Right lobe of liver (tissue), 6 donors: ENCODE results near the gene SRD5A3. TPM values are rescaled to one million over a fixed set of nuclear protein-coding genes. Genes with fewer than 3 reads are reported as not detected.
A peak's percentile ranks its signal among the peaks of the same experiment; 100 is the strongest.

Experiments
- ATAC-seq, 4 donors: fragments of 200-7000 bp; cut with Tn5 transposase; one replicate each; pipeline ENCODE4 v1.9.1; 2020; ENCODE audit warnings: mild to moderate bottlenecking in 4 of 4, moderate library complexity in 4 of 4
- DNase-seq, 3 donors: peaks; one replicate each; pipeline ENCODE4 v3.0.0-alpha.2; 2020
- H3K27ac ChIP-seq, 3 donors: fragments of 200-600 bp; one replicate each; pipeline ENCODE4 v1.8.0; 2022
- H3K27me3 ChIP-seq, 2 donors: fragments of 200-600 bp; one replicate each; pipeline ENCODE4 v1.8.0; 2022
- H3K36me3 ChIP-seq, 4 donors: fragments of 200-600 bp; sonication (generic) in 1 of 4; one replicate each; pipeline versions ENCODE4 v1.5.1 to v1.8.0; 2017 to 2022; ENCODE audit warnings: control low read depth in 1 of 4
- H3K4me1 ChIP-seq, 4 donors: fragments of 200-600 bp; sonication (generic) in 1 of 4; one replicate each; pipeline versions ENCODE4 v1.5.1 to v1.8.0; 2017 to 2022; ENCODE audit warnings: control low read depth in 1 of 4
- H3K4me3 ChIP-seq, 3 donors: fragments of 200-600 bp; one replicate each; pipeline ENCODE4 v1.8.0; 2022
- H3K9me3 ChIP-seq, 4 donors: fragments of 200-600 bp; sonication (generic) in 1 of 4; one replicate each; pipeline versions ENCODE4 v1.5.1 to v1.8.0; 2017 to 2022; ENCODE audit warnings: control low read depth in 1 of 4
- POLR2A ChIP-seq: fragments of 450-650 bp; IDR thresholded peaks from one replicate; pipeline ENCODE4 v1.6.1; 2017; ENCODE audit warnings: antibody characterized with exemption, mild to moderate bottlenecking
- WGBS: methylation state at CpG from one replicate; pipeline ENCODE4 v1.1.6; 2018; ENCODE audit warnings: low coverage, low lambda C conversion rate; ENCODE audit not compliant: insufficient coverage; ENCODE audit errors: missing lambda C conversion rate; 5-methylcytosine and 5-hydroxymethylcytosine counted together
- intact Hi-C, 2 donors: fragments of 100-400 bp; cut with DNase I; formaldehyde crosslinking; loops; one replicate each; pipeline versions ENCODE4 v1.11.2 to v1.14.1; 2022
- small RNA-seq, 2 experiments: library from RNA; depleted of rRNA; stranded (forward); fragments of <200 nt; gene quantifications; one replicate each; pipeline ENCODE3, GENCODE V24; 2016
- total RNA-seq, 6 experiments: library from RNA; depleted of rRNA in 2 of 6; stranded (reverse); fragments of >200 nt in 2 of 6; fragmentation: NEBNext Ultra II Directional in 3 of 6; extraction: Animal tissue kit (Norgen Biotek cat#: 25700) in 3 of 6; gene quantifications; one replicate each; pipeline versions ENCODE4 v1.1.0 to v1.2.4, GENCODE V29; 2016 to 2023
- TF ChIP-seq, protein P1 (sequence below), 4 donors: fragments of 200-600 bp in 3 of 4; fragments of 450-650 bp in 1 of 4; IDR thresholded peaks; one replicate each; pipeline versions ENCODE4 v1.5.1 to v1.8.0; 2016 to 2022; ENCODE audit warnings: antibody characterized with exemption in 4 of 4, mild to moderate bottlenecking in 2 of 4
- donor health status: DM: no; HTN: yes; CAD: no.
- donor health status: DM: no; HTN: no; CAD: no.
- donor health status: DM: no; HTN: no; CAD: no.
- donor health status: DM: no; HTN: yes; CAD: no.
- donor health status: DM: no; HTN: yes; CAD: no.

SRD5A3 gene
- total RNA-seq, 6 experiments from 2014 or later: 7.7 to 13.9 (median 9.9) TPM

DNA sequence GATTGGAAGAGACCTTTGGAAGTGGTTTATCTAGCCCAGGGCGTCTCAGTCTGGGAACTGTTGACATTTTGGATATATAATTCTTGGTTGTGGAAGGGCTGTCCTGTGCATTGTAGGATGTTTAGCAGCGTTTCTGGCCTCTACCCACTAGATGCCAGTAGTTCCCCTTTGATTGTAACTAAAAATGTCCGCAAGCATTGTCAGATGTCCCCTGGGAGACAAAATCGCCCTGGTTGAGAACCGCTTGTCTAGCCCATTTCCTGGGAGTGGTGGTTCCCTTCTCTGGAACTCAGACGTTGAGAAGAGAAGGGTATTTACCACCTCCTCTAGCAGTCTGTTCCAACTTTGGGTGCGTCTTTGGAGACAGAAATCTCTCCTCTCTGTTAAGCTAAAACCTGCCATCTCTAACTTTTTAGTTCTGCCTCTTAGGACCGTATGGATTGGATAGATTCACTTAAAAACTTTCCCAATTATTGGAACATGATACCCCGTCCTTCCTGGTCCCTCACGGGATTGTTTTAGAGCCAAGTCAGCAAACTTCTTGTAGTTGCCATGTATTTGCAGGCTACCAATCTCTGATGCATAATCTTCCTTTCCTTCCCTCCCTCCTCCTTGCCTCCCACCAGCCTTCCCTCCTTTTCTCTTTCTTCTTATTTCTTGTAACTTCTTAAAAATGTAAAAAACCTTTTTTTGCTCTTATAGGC is 63.6 kb downstream of the SRD5A3 start:
- H3K4me1 ChIP-seq: peaks cover 0 to 4% (median 0%) of the 10 kb centered on the region in 4 donors
- DNase-seq (no peak), ATAC-seq (peak in 3 of 4 donors; percentile 11 to 43 (median 33))
- H3K36me3 ChIP-seq: peaks cover 0 to 3% (median 0%) of the 10 kb centered on the region in 4 donors
- no peak overlapping the region for H3K27ac ChIP-seq
- no peak overlapping the region for H3K4me3 ChIP-seq
- no peaks in the 10 kb centered on the region for H3K9me3 ChIP-seq
- 81% methylated on average over 9 of the region's 10 CpGs for WGBS
- intact Hi-C loops: no loop called here
- no peak for TF ChIP-seq POLR2A
- TF ChIP-seq, protein P1, sequence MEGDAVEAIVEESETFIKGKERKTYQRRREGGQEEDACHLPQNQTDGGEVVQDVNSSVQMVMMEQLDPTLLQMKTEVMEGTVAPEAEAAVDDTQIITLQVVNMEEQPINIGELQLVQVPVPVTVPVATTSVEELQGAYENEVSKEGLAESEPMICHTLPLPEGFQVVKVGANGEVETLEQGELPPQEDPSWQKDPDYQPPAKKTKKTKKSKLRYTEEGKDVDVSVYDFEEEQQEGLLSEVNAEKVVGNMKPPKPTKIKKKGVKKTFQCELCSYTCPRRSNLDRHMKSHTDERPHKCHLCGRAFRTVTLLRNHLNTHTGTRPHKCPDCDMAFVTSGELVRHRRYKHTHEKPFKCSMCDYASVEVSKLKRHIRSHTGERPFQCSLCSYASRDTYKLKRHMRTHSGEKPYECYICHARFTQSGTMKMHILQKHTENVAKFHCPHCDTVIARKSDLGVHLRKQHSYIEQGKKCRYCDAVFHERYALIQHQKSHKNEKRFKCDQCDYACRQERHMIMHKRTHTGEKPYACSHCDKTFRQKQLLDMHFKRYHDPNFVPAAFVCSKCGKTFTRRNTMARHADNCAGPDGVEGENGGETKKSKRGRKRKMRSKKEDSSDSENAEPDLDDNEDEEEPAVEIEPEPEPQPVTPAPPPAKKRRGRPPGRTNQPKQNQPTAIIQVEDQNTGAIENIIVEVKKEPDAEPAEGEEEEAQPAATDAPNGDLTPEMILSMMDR (IDR thresholded peaks at IDR 0.05): peak in 1 of 4 donors; percentile 6
- H3K27me3 ChIP-seq: no peaks in the 10 kb centered on the region

DNA sequence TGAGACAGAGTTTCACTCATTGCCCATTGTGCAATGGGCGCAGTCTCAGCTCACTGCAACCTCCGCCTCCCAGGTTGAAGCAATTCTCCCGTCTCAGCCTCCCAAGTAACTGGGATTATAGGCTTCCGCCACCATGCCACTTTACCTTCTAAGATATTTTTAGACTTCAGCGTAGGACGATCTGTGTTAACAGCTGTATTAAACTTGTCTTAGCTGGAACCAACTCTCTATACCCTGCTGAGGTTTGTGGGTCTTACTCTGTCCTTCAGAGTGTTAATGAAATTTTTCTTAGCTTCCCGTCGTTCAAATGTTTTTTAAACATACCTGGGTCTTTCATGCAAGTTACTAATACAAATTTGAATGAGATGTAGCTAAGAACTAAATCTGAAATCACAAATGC is 64.4 kb downstream of the SRD5A3 start:
- Histone ChIP-seq H3K9me3 (no peaks in the 10 kb centered on the region), H3K36me3 (peaks cover 0 to 3% (median 0%) of the 10 kb centered on the region in 4 donors), H3K4me1 (peaks cover 0 to 4% (median 0%) of the 10 kb centered on the region in 4 donors), H3K27me3 (no peaks in the 10 kb centered on the region), H3K4me3 (no peak overlapping the region), H3K27ac (no peak overlapping the region)
- no peak for ATAC-seq
- intact Hi-C loops: no loop called here
- WGBS: 93% methylated on average over 8 of the region's 8 CpGs
- DNase-seq: no peak
- TF ChIP-seq POLR2A: no peak
- TF ChIP-seq, protein P1 (IDR thresholded peaks at IDR 0.05): no peak

DNA sequence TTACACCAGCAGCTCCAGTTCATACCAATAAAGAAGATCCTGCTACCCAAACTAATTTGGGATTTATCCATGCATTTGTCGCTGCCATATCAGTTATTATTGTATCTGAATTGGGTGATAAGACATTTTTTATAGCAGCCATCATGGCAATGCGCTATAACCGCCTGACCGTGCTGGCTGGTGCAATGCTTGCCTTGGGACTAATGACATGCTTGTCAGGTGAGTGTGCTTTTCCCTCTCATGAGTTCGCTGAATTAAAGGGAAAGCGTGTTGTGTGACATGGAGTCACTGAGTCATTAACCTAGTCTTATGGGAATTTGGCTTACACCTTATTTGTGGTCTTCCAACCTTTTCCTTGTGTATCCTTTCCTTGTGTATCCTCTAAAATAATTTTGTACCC is 65.6 kb downstream of the SRD5A3 start:
- no peaks in the 10 kb centered on the region for H3K9me3 ChIP-seq
- H3K27me3 ChIP-seq: no peaks in the 10 kb centered on the region
- no peak for ATAC-seq
- H3K4me3 ChIP-seq: no peak overlapping the region
- H3K4me1 ChIP-seq: peaks cover 0 to 4% (median 0%) of the 10 kb centered on the region in 4 donors
- H3K27ac ChIP-seq: no peak overlapping the region
- DNase-seq: no peak
- intact Hi-C loops: no loop called here
- 95% methylated on average over 6 of the region's 6 CpGs for WGBS
- no peak for TF ChIP-seq POLR2A
- TF ChIP-seq, protein P1 (IDR thresholded peaks at IDR 0.05): no peak
- peaks cover 0 to 6% (median 2%) of the 10 kb centered on the region in 4 donors for H3K36me3 ChIP-seq

DNA sequence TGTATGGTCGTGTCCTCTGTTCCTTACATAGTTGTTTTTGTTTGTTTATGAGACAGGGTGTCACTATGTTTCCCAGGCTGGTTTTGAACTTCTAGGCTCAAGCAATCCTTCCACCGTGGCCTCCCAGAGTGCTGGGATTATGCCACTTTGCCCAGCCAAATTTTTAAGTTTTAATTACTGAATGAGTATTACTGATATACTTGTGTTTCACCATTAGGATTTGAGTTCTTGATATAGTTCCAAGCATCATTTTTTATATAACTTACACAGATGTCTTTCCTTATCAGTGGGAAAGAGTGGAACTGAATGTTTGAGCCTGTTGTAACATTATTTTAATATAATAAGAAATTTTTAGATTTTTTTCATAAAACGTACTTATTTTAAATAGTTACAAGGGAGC is 70.1 kb downstream of the SRD5A3 start:
- no peaks in the 10 kb centered on the region for H3K27me3 ChIP-seq
- peaks cover 0 to 36% (median 6%) of the 10 kb centered on the region in 4 donors for H3K36me3 ChIP-seq
- H3K9me3 ChIP-seq: no peaks in the 10 kb centered on the region
- DNase-seq: no peak
- intact Hi-C loops: no loop called here
- no peak for TF ChIP-seq POLR2A
- TF ChIP-seq, protein P1 (IDR thresholded peaks at IDR 0.05): no peak
- ATAC-seq: no peak
- H3K4me1 ChIP-seq: no peaks in the 10 kb centered on the region
- H3K27ac ChIP-seq: no peak overlapping the region
- 76% methylated on average over 3 of the region's 3 CpGs for WGBS
- no peak overlapping the region for H3K4me3 ChIP-seq

Small RNAs within 50 kb of the gene (small RNA-seq; reads per million reads assigned to genes)
- gene RF00019: 0 reads per million in 2 experiments

Other genes with a start within 250 kb of the SRD5A3 start
- gene KDR, start 220.6 kb upstream of the SRD5A3 start, total RNA-seq: 10 to 100 TPM in 4 of 6 experiments, 1 to 10 TPM in 2; 7.9 to 22.4 (median 11.7) TPM
- gene TMEM165, start 49.7 kb downstream of the SRD5A3 start, total RNA-seq: 10 to 100 TPM; 13.3 to 53.0 (median 23.0) TPM
- 10 to 100 TPM; 11.1 to 17.3 (median 12.9) TPM for gene CLOCK, start 200.7 kb downstream of the SRD5A3 start, total RNA-seq
- not detected for gene PDCL2, start 246.0 kb downstream of the SRD5A3 start, total RNA-seq